HT1080 (cell line): ENCODE measurements around the gene NR2F2. TPM values are rescaled to one million over a fixed set of nuclear protein-coding genes. Genes with fewer than 3 reads are reported as not detected.

Source experiments
- DNase-seq: peaks from one replicate; pipeline ENCODE4 v3.0.0-alpha.2; 2015; ENCODE audit warnings: low read depth
- total RNA-seq: library from RNA; depleted of rRNA; stranded (reverse); fragments of >200 nt; shearing (Covaris generic); gene quantifications from 2 replicates; pipeline ENCODE4 v1.2.3, GENCODE V29; 2014

The NR2F2 gene
- total RNA-seq, 1 experiment from 2014 or later, result 27.9 TPM

- peak; percentile 68 for DNase-seq
These were observed 844 bp downstream of the NR2F2 start for GRCh38 chr15:96331144-96331944.

DNA sequence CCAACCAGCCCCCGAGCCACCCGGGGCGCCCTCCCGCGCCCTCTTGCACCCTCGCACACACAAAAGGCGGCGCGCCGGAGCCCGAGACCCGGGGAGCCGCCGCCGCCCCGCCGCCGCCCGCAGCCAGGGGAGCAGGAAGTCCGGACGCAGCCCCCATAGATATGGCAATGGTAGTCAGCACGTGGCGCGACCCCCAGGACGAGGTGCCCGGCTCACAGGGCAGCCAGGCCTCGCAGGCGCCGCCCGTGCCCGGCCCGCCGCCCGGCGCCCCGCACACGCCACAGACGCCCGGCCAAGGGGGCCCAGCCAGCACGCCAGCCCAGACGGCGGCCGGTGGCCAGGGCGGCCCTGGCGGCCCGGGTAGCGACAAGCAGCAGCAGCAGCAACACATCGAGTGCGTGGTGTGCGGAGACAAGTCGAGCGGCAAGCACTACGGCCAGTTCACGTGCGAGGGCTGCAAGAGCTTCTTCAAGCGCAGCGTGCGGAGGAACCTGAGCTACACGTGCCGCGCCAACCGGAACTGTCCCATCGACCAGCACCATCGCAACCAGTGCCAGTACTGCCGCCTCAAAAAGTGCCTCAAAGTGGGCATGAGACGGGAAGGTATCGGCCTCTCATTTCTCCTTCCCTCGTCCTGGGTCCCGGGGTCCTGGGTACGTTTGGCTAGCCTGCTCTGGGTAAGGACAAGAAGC is 1.6 kb downstream of the NR2F2 start:
- DNase-seq, result peak; percentile 51

GRCh38 chr15:96332637-96333121 is 2.2 kb downstream of the NR2F2 start:
- peak; percentile 42 for DNase-seq

DNA sequence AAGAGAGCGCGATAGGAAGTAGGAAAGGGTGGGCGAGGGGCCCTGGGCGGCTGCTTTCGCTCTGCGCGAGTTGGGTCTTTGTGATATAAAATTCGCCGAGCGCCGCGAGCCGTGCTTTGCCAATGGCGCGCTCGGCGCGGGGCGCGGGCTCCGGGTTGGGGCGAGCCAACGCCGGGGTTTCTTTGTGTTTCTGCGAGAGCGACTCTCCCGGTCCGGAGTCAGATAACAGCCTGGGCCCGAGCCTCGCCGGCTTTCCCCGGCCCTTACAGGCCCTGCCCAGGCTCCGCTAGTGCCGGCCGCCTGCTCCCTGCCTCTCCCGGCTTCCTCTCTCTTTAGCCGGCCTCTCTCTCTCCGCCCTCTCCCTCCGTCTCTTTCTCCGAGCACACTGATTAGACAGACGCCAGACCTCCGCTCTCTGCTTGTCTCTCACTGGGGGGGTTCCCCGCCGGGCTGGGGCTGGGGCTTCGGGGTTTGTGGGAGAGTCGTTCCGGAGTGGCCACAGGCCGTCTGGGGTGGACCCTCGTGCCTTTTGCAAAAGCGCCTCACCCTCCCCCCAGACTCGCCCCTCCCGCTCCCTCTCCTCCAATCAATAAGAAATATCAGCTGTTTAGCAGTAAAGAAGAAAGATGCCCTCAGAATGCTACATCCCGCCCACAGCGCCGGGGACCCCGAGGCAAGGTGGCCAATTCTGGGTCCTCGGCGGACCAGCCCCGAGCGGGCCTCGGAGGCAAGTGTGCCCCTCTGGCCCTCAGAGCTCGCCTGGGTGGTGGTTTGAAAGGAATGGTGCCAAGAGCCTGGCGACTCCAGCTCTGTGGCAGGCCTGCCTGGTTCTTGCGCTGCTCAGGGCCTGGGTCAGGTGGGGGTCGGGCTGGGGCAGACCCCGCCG is 2.9 kb downstream of the NR2F2 start:
- DNase-seq, result peak; percentile 29

GRCh38 chr15:96334017-96334704 is 3.7 kb downstream of the NR2F2 start:
- peak; percentile 15 for DNase-seq

DNA sequence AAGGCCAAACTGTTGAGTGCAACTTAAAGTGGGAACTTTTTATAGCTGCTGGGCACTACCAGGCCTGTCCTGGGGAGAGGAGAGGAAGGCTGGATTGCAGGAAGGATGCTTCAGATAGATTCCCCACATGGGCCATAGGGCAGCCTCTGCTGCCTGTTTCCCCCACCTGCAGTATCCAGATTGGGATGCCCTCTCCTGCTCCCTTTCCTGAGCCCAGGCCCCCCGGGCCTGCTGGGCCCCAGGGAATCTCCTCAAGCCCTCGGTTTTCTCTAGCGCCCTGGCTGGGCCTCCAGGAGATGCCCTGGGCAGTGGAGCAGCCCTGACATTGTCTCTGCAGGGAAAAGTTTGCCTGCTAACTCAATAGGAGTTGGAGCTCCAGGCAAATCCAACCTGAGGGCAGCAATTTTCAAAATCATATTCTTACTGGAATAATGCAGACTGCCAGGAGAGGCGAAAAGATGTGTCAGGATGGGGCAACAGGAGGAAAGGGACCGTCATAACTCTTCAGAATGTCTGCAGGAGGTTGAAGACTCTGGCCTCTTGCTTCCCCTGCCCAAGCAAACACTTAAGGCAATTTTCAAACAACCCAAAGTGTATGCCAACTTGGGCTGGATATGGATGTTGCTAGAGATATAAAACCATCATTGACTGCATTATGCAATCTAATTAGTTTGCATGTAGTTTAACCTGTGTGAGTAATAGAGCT is 4.4 kb downstream of the NR2F2 start:
- DNase-seq, result peak; percentile 19

GRCh38 chr15:96335411-96336024 is 5.0 kb downstream of the NR2F2 start:
- peak; percentile 27 for DNase-seq

GRCh38 chr15:96336108-96336595 is 5.7 kb downstream of the NR2F2 start:
- DNase-seq, result peak; percentile 18

DNA sequence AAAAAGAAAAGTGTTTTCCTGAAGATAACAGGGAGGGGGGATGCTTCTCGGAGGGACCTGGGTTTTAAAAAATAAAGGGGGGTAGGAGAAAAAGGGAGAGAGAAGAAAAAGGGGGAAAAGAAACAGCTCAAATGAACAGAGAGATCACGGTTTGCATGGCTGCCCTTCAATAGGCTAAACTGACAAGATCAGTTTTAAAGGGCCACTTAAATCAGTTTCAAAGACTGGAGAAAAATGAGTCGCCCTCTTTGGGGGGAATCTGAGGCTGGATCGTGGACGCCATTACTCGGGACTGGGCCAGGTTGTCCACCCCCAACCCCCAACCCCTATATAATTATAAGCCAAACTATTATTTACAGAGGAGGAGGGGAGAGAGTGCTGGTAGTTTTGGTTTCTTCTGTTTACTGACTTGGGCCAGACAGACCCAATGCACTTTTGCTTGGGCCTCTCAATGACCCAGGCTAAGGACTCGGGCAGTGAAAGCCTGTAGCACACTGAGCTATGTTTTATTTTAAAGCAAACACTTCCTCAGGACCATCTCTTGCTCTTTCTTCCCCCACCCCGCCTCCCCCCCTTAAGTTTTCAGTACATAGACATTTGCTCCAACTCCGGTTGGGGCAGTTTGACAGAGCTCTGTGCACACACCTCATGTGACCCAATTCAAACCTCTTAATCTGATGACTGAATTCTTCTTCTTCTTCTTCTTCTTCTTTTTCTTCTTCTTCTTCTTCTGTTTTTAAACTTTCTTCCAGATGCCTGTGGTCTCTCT is 6.3 kb downstream of the NR2F2 start:
- peak; percentile 53 for DNase-seq

- no peak for DNase-seq
These were observed 7.0 kb downstream of the NR2F2 start for GRCh38 chr15:96337365-96338023.

GRCh38 chr15:96338074-96338765 is 7.7 kb downstream of the NR2F2 start:
- no peak for DNase-seq

DNA sequence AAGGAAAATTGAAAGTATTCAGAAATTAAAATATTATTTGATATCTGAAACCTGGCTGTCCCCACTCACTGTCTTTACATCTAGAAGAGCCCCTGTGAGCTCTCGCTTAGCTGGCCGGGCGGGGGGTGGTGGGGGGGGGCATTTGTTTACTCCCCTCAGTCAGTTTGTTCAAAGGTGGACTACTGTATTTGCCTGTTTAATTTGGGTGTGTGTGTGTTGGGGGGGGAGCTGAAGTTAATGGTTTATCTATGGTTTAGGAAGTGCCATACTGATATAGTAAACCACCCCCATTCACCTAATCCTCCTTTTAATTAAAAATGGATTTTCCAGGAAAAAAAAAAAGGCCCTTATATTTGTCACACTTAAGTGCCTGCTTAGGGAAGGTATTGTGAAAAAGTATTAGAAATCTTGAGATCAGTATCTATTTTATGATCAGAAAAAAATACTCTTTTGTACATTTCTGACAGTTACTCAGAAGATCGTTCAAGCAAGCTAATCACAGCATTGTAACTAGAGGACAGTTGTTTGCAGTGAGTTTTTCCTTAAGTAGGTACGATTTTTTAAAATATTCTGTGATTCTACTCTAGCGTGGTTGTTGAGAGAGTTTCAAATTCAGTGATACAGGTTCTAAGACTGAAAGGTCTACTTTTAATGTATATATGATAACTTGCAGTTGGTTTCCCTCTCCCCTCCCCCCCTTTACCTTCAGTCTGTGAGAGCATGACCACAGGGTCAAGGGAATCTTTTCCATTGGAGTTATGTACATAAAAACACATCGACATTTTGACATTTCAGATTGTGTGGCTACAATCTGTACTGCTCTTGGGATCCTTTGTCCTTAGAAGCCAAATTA is 8.5 kb downstream of the NR2F2 start:
- DNase-seq, result peak; percentile 38

GRCh38 chr15:96339619-96340347 is 9.3 kb downstream of the NR2F2 start:
- peak; percentile 14 for DNase-seq

GRCh38 chr15:96340348-96340597 is 9.8 kb downstream of the NR2F2 start:
- no peak for DNase-seq

DNA sequence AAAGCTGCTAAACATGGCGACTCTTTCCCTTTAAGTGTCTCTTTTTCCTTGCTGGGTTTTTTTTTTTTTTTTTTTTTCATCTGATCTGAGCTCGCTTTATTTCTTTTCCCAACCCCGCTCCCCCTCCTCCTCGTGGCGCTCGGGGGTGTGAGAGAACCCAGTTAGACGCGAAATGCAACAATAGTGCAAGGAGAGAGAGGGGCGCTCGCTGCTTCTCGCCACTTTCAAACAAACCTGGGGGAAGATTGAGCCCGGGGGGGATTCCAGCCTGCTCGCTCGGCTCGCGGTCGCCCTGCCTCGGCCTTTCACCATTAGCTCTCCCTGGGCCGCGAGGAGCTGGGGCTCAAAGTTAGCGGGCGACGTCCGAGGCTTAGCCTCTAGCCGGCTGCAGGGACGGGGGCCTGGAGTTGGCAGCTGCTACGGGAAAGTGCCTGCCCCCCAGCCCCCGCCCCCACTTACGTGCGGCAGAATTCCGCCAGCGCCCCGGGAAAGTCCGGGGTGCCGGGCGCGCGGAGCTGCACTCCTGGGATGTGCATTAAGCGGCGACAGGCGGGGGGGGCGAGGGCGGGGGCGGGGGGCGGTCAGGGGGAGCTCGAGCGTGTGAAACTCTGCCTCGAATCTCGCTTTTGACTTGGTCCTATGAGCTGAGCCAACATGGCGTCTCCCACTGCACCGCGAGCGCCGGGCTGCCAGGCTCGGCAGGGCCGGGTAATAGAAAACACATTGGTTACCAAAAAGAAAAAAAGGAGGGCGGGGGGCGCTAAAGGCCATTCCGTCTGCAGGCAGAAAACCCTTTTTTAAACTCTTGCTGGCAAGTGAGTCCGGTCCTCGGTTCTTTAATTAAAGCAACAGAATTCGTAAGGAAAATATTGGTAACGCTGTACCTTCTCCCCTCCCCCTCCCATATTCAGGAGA is 10.4 kb downstream of the NR2F2 start:
- peak; percentile 26 for DNase-seq
